ENCODE results near the gene CLEC4G.

The CLEC4G gene

GRCh38 chr19:7763696-7764095 lies 31.8 kb upstream of the CLEC4G start:
- H3K27me3 ChIP-seq (ENCODE audit: low read depth, low read length), result peaks cover 57% of the 10 kb centered on the region
- H3K9me3 ChIP-seq (ENCODE audit: insufficient read depth, low read length), result peaks cover 18% of the 10 kb centered on the region
- H3K4me1 ChIP-seq (ENCODE audit: low read length), result no peaks in the 10 kb centered on the region
- no peaks in the 10 kb centered on the region for H3K36me3 ChIP-seq (replicated peaks; ENCODE audit: low read depth, low read length)
- no peak overlapping the region for H3K27ac ChIP-seq (ENCODE audit: low read length)
- H3K4me3 ChIP-seq (ENCODE audit: low read length), result no peak overlapping the region
- H3K4me2 ChIP-seq (ENCODE audit: low read length), result no peak overlapping the region
- H2AFZ ChIP-seq (ENCODE audit: low read depth, low read length), result no peak overlapping the region
- H3K9ac ChIP-seq (ENCODE audit: low read length), result no peak overlapping the region
- H3K79me2 ChIP-seq (ENCODE audit: low read length), result no peaks in the 10 kb centered on the region
- TF ChIP-seq CTCF (IDR thresholded peaks at IDR 0.05; ENCODE audit: low read depth, low read length) (no peak), EZH2phosphoT487 (IDR thresholded peaks at IDR 0.05; ENCODE audit: low read depth) (no peak)
- 0 out of 2 replicates have a peak, but pooled peaks cover 3% of the 10 kb centered on the region for H4K20me1 ChIP-seq (ENCODE audit: insufficient read depth, low read length)

GRCh38 chr19:7762719-7763293 lies 30.9 kb upstream of the CLEC4G start, which contains the start of gene CLEC4M:
TSS of gene CLEC4M (plus strand) at chr19:7763243. CDS start at chr19:7763267, 24 bp downstream.
- Histone ChIP-seq H3K9me3 (ENCODE audit: insufficient read depth, low read length) (peaks cover 25% of the 10 kb centered on the region), H3K27me3 (ENCODE audit: low read depth, low read length) (peaks cover 55% of the 10 kb centered on the region), H3K4me1 (ENCODE audit: low read length) (no peaks in the 10 kb centered on the region), H3K36me3 (replicated peaks; ENCODE audit: low read depth, low read length) (no peaks in the 10 kb centered on the region), H3K27ac (ENCODE audit: low read length) (no peak within 1 kb of the TSS), H2AFZ (ENCODE audit: low read depth, low read length) (no peak within 1 kb of the TSS), H3K9ac (ENCODE audit: low read length) (no peak within 1 kb of the TSS), H4K20me1 (ENCODE audit: insufficient read depth, low read length) (0 out of 2 replicates have a peak, but pooled peaks cover 3% of the 10 kb centered on the region), H3K4me2 (ENCODE audit: low read length) (no peak within 1 kb of the TSS), H3K79me2 (ENCODE audit: low read length) (no peaks in the 10 kb centered on the region), H3K4me3 (ENCODE audit: low read length) (no peak within 1 kb of the TSS)
- no peak for TF ChIP-seq CTCF (IDR thresholded peaks at IDR 0.05; ENCODE audit: low read depth, low read length)
- TF ChIP-seq EZH2phosphoT487 (IDR thresholded peaks at IDR 0.05; ENCODE audit: low read depth), result no peak

GRCh38 chr19:7759156-7759555 lies 27.2 kb upstream of the CLEC4G start:
- Histone ChIP-seq H3K4me3 (ENCODE audit: low read length) (no peak overlapping the region), H2AFZ (ENCODE audit: low read depth, low read length) (no peak overlapping the region), H4K20me1 (ENCODE audit: insufficient read depth, low read length) (no peaks in the 10 kb centered on the region), H3K4me2 (ENCODE audit: low read length) (no peak overlapping the region), H3K79me2 (ENCODE audit: low read length) (no peaks in the 10 kb centered on the region), H3K27ac (ENCODE audit: low read length) (no peak overlapping the region), H3K36me3 (replicated peaks; ENCODE audit: low read depth, low read length) (no peaks in the 10 kb centered on the region), H3K27me3 (ENCODE audit: low read depth, low read length) (peaks cover 45% of the 10 kb centered on the region), H3K9ac (ENCODE audit: low read length) (no peak overlapping the region), H3K9me3 (ENCODE audit: insufficient read depth, low read length) (peaks cover 52% of the 10 kb centered on the region), H3K4me1 (ENCODE audit: low read length) (no peaks in the 10 kb centered on the region)
- TF ChIP-seq CTCF (IDR thresholded peaks at IDR 0.05; ENCODE audit: low read depth, low read length), result no peak
- no peak for TF ChIP-seq EZH2phosphoT487 (IDR thresholded peaks at IDR 0.05; ENCODE audit: low read depth)

GRCh38 chr19:7757358-7757757 lies 25.4 kb upstream of the CLEC4G start:
- Histone ChIP-seq H3K9me3 (ENCODE audit: insufficient read depth, low read length) (peaks cover 51% of the 10 kb centered on the region), H3K4me2 (ENCODE audit: low read length) (no peak overlapping the region), H3K9ac (ENCODE audit: low read length) (no peak overlapping the region), H3K4me3 (ENCODE audit: low read length) (no peak overlapping the region), H3K36me3 (replicated peaks; ENCODE audit: low read depth, low read length) (no peaks in the 10 kb centered on the region), H3K27ac (ENCODE audit: low read length) (no peak overlapping the region), H2AFZ (ENCODE audit: low read depth, low read length) (no peak overlapping the region), H3K27me3 (ENCODE audit: low read depth, low read length) (peaks cover 38% of the 10 kb centered on the region; the same call in 1 of the 2 replicates), H3K79me2 (ENCODE audit: low read length) (no peaks in the 10 kb centered on the region), H3K4me1 (ENCODE audit: low read length) (no peaks in the 10 kb centered on the region), H4K20me1 (ENCODE audit: insufficient read depth, low read length) (no peaks in the 10 kb centered on the region)
- TF ChIP-seq CTCF (IDR thresholded peaks at IDR 0.05; ENCODE audit: low read depth, low read length) (no peak), EZH2phosphoT487 (IDR thresholded peaks at IDR 0.05; ENCODE audit: low read depth) (no peak)

All from OCI-LY3 (cell line).